Measurements from ENCODE around the gene MAMDC4.
A peak's percentile ranks its signal among the peaks of the same experiment; 100 is the strongest.
"Not testable (repeated sequence)": the region's sequence is repeated elsewhere in the genome, so short reads cannot be mapped to it uniquely, and the experiment has no call there.

Gene MAMDC4

GRCh38 chr9:136851941-136852663, at the start of gene MAMDC4:
TSS of gene MAMDC4 (plus strand) at chr9:136852346. CDS start at chr9:136852417, 71 bp downstream.
- DNase-seq (ENCODE audit: low spot score), result no peak

GRCh38 chr9:136803009-136803550, 49.1 kb upstream of the MAMDC4 start:
- DNase-seq (ENCODE audit: low spot score), result not testable (repeated sequence)

GRCh38 chr9:136803551-136804508, 48.3 kb upstream of the MAMDC4 start:
- DNase-seq (ENCODE audit: low spot score), result no peak

GRCh38 chr9:136804509-136805206, 47.5 kb upstream of the MAMDC4 start:
- no peak for DNase-seq (ENCODE audit: low spot score)

- no peak for DNase-seq (ENCODE audit: low spot score)
Measured at GRCh38 chr9:136805207-136805740, 46.9 kb upstream of the MAMDC4 start.

GRCh38 chr9:136806067-136806466, 46.1 kb upstream of the MAMDC4 start:
- no peak for DNase-seq (ENCODE audit: low spot score)

- no peak for DNase-seq (ENCODE audit: low spot score)
Measured at GRCh38 chr9:136806631-136807201, 45.4 kb upstream of the MAMDC4 start.

- peak; percentile 84 for DNase-seq (ENCODE audit: low spot score)
Measured at GRCh38 chr9:136807281-136808074, 44.7 kb upstream of the MAMDC4 start, which contains the start of gene RABL6. TSS of gene RABL6 (plus strand) at chr9:136807948. CDS start at chr9:136808197, 249 bp downstream.

GRCh38 chr9:136808075-136808805, 43.9 kb upstream of the MAMDC4 start:
- no peak for DNase-seq (ENCODE audit: low spot score)

- DNase-seq (ENCODE audit: low spot score), result no peak
Measured at GRCh38 chr9:136808806-136809158, 43.4 kb upstream of the MAMDC4 start.

- DNase-seq (ENCODE audit: low spot score), result no peak
Measured at GRCh38 chr9:136814725-136815421, 37.3 kb upstream of the MAMDC4 start.

- DNase-seq (ENCODE audit: low spot score), result no peak
Measured at GRCh38 chr9:136815422-136815782, 36.7 kb upstream of the MAMDC4 start.

- DNase-seq (ENCODE audit: low spot score), result no peak
Measured at GRCh38 chr9:136820971-136821825, 30.9 kb upstream of the MAMDC4 start.

- no peak for DNase-seq (ENCODE audit: low spot score)
Measured at GRCh38 chr9:136821826-136822544, 30.2 kb upstream of the MAMDC4 start.

- no peak for DNase-seq (ENCODE audit: low spot score)
Measured at GRCh38 chr9:136823136-136824046, 28.8 kb upstream of the MAMDC4 start.

GRCh38 chr9:136824496-136825225, 27.5 kb upstream of the MAMDC4 start:
- no peak for DNase-seq (ENCODE audit: low spot score)
